ENCODE data around the gene MPP1.

The MPP1 gene

GRCh38 chrX:154751203-154751668 is 54.0 kb downstream of the MPP1 start:
- TF ChIP-seq POLR2A (IDR thresholded peaks at IDR 0.05; ENCODE audit: extremely low read depth, insufficient read length) (peak; percentile 13), MYC (IDR thresholded peaks at IDR 0.05; ENCODE audit: low read depth, low read length) (peak; percentile 80), CTCF (IDR thresholded peaks at IDR 0.05; ENCODE audit: low read depth, low read length) (no peak), MAX (IDR thresholded peaks at IDR 0.05; ENCODE audit: low read depth, low read length) (peak; percentile 83)
- DNase-seq (ENCODE audit: low read depth), result peak; percentile 74
- H3K4me3 ChIP-seq (ENCODE audit: low read depth, low read length), result peak overlapping the region; percentile 64

GRCh38 chrX:154750301-154751202 is 54.7 kb downstream of the MPP1 start, which contains the start of gene GAB3:
Gene GAB3 (minus strand): TSS chrX:154751077. CDS start chrX:154751025, 52 bp downstream.
- DNase-seq (ENCODE audit: low read depth), result peak; percentile 77
- peak within 1 kb of the TSS; percentile 72 for H3K4me3 ChIP-seq (ENCODE audit: low read depth, low read length)

GRCh38 chrX:154749856-154750255 is 55.4 kb downstream of the MPP1 start:
- H3K4me3 ChIP-seq (ENCODE audit: low read depth, low read length), result peak overlapping the region; percentile 72

More at GRCh38 chrX:154750301-154751202, 54.7 kb downstream of the MPP1 start, which contains the start of gene GAB3:
- TF ChIP-seq MYC (IDR thresholded peaks at IDR 0.05; ENCODE audit: low read depth, low read length) (0 out of 2 replicates have a peak, but pooled peaks have one; percentile 13), CTCF (IDR thresholded peaks at IDR 0.05; ENCODE audit: low read depth, low read length) (no peak)

GRCh38 chrX:154748712-154749339 is 56.5 kb downstream of the MPP1 start:
- TF ChIP-seq CTCF (IDR thresholded peaks at IDR 0.05; ENCODE audit: low read depth, low read length) (peak; percentile 47), MAX (IDR thresholded peaks at IDR 0.05; ENCODE audit: low read depth, low read length) (no peak)
- peak; percentile 76 for DNase-seq (ENCODE audit: low read depth)
- H3K4me3 ChIP-seq (ENCODE audit: low read depth, low read length), result peak overlapping the region; percentile 72

More at GRCh38 chrX:154749856-154750255, 55.4 kb downstream of the MPP1 start:
- TF ChIP-seq CTCF (IDR thresholded peaks at IDR 0.05; ENCODE audit: low read depth, low read length) (no peak), MYC (IDR thresholded peaks at IDR 0.05; ENCODE audit: low read depth, low read length) (no peak; the same call in 1 of the 2 replicates), POLR2A (IDR thresholded peaks at IDR 0.05; ENCODE audit: extremely low read depth, insufficient read length) (no peak), MAX (IDR thresholded peaks at IDR 0.05; ENCODE audit: low read depth, low read length) (no peak)
- DNase-seq (ENCODE audit: low read depth), result peak; percentile 51

- no peak for DNase-seq (ENCODE audit: low read depth)
- no peak overlapping the region for H3K4me3 ChIP-seq (ENCODE audit: low read depth, low read length)
- no peak for TF ChIP-seq POLR2A (IDR thresholded peaks at IDR 0.05; ENCODE audit: extremely low read depth, insufficient read length)
- TF ChIP-seq CTCF (IDR thresholded peaks at IDR 0.05; ENCODE audit: low read depth, low read length), result no peak
- TF ChIP-seq MYC (IDR thresholded peaks at IDR 0.05; ENCODE audit: low read depth, low read length), result no peak
- no peak for TF ChIP-seq MAX (IDR thresholded peaks at IDR 0.05; ENCODE audit: low read depth, low read length)
Measured at GRCh38 chrX:154742613-154743012, 62.7 kb downstream of the MPP1 start.

All from NB4 (cell line).